Endothelial cell of umbilical vein (primary cell): Measurements from ENCODE around the gene SPRYD3. TPM values are rescaled to one million over a fixed set of nuclear protein-coding genes. Genes with fewer than 3 reads are reported as not detected.

Source experiments
- BruUV-seq: library from RNA; stranded (reverse); fragments of 400-500 nt; replicated peaks from 2 replicates; lab custom pipeline; 2021; lab: Mats Ljungman, UMichigan
- CTCF ChIA-PET: fragments of 300-600, 350-600 bp; sonication (Branson Sonifier 250); formaldehyde crosslinking; loops from one replicate; lab custom pipeline; 2021; ENCODE audit warnings: antibody characterized with exemption, inconsistent platforms; lab: Charles Lee
- POLR2A ChIA-PET: fragments of 300-600, 350-600 bp; sonication (Branson Sonifier 250); formaldehyde crosslinking; loops from one replicate; lab custom pipeline; 2021; ENCODE audit warnings: antibody characterized with exemption, inconsistent platforms; lab: Charles Lee
- DNase-seq: peaks from one replicate; pipeline ENCODE4 v3.0.0-alpha.2; 2011; ENCODE audit warnings: low read depth, low spot score
- FAIRE-seq: peaks from 2 replicates; lab custom pipeline; 2011; peaks lifted over from hg19 to GRCh38; lab: Jason Lieb, UNC
- H2AFZ ChIP-seq: 2 replicates; pipeline ENCODE4 v1.6.0; 2012; ENCODE audit warnings: low read depth, low read length, control low read depth, inconsistent platforms
- H3K27ac ChIP-seq: 2 replicates; pipeline ENCODE4 v1.5.1; 2011; ENCODE audit warnings: low read depth, mild to moderate bottlenecking, control low read depth, low read length, moderate library complexity; ENCODE audit not compliant: insufficient read depth
- H3K27me3 ChIP-seq, 2 experiments: 2 replicates each; pipeline versions ENCODE4 v1.6.0 to v1.6.1; 2011; ENCODE audit warnings: low read length in 2 of 2, mixed read lengths in 1 of 2; ENCODE audit not compliant: control insufficient read depth in 2 of 2, insufficient read depth in 2 of 2
- H3K36me3 ChIP-seq, 2 experiments: 2 replicates in 1 of 2; 3 replicates in 1 of 2; pipeline ENCODE4 v1.5.1; 2011; ENCODE audit warnings: low read length in 2 of 2, mild to moderate bottlenecking in 1 of 2, moderate library complexity in 1 of 2; ENCODE audit not compliant: control insufficient read depth in 2 of 2, insufficient read depth in 2 of 2; ENCODE audit errors: extremely low read depth in 1 of 2
- H3K4me1 ChIP-seq: 3 replicates; pipeline ENCODE4 v1.5.1; 2011; ENCODE audit warnings: mild to moderate bottlenecking, low read length; ENCODE audit not compliant: control insufficient read depth, insufficient read depth; ENCODE audit errors: extremely low read depth
- H3K4me2 ChIP-seq: 2 replicates; pipeline ENCODE4 v1.6.1; 2011; ENCODE audit warnings: low read length, control low read depth, mixed read lengths; ENCODE audit not compliant: insufficient read depth
- H3K4me3 ChIP-seq, 3 experiments: fragments of 200-600 bp in 1 of 3; sonication (generic), shearing (Covaris generic) in 1 of 3; replicated peaks in 1 of 3; 2 replicates each; pipeline ENCODE4 v1.5.1; 2011 to 2016; ENCODE audit warnings: control low read depth in 3 of 3, low read length in 3 of 3, mild to moderate bottlenecking in 2 of 3, inconsistent platforms in 1 of 3, low read depth in 1 of 3, moderate library complexity in 1 of 3; ENCODE audit not compliant: insufficient read depth in 1 of 3
- H3K79me2 ChIP-seq: 2 replicates; pipeline ENCODE4 v1.6.0; 2012; ENCODE audit warnings: low read length, inconsistent platforms; ENCODE audit not compliant: control insufficient read depth, insufficient read depth
- H3K9ac ChIP-seq: replicated peaks from 2 replicates; pipeline ENCODE3; 2011; ENCODE audit warnings: low read length, control low read depth; ENCODE audit not compliant: insufficient read depth; ENCODE audit errors: extremely low read depth
- H3K9me1 ChIP-seq: replicated peaks from 3 replicates; pipeline ENCODE4 v1.6.0; 2011; ENCODE audit warnings: mild to moderate bottlenecking, low read length; ENCODE audit not compliant: control insufficient read depth, insufficient read depth; ENCODE audit errors: extremely low read depth
- H3K9me3 ChIP-seq: replicated peaks from 2 replicates; pipeline ENCODE4 v1.5.1; 2012; ENCODE audit warnings: low read length, inconsistent platforms; ENCODE audit not compliant: control insufficient read depth, insufficient read depth
- H4K20me1 ChIP-seq: replicated peaks from 2 replicates; pipeline ENCODE3; 2011; ENCODE audit warnings: mild to moderate bottlenecking, low read length; ENCODE audit not compliant: control insufficient read depth, insufficient read depth; ENCODE audit errors: extremely low read depth
- CTCF ChIP-seq, 2 donors: IDR thresholded peaks; 1 replicate in 1 of 2; 2 replicates in 1 of 2; pipeline ENCODE4 v1.5.1; 2011; ENCODE audit warnings: low read length in 2 of 2, mild to moderate bottlenecking in 2 of 2, moderate library complexity in 2 of 2, control low read depth in 1 of 2, inconsistent platforms in 1 of 2, low read depth in 1 of 2; ENCODE audit not compliant: insufficient read depth in 1 of 2; ENCODE audit errors: extremely low read depth in 1 of 2
- EZH2 ChIP-seq: IDR thresholded peaks from 2 replicates; pipeline ENCODE4 v1.6.1; 2012; ENCODE audit warnings: borderline replicate concordance, low read depth, mild to moderate bottlenecking, moderate library complexity, low read length, inconsistent platforms; ENCODE audit not compliant: severe bottlenecking
- FOS ChIP-seq: IDR thresholded peaks from 2 replicates; pipeline ENCODE4 v1.6.1; 2011; ENCODE audit warnings: mild to moderate bottlenecking, low read length, moderate library complexity, borderline replicate concordance; ENCODE audit not compliant: insufficient read depth
- JUN ChIP-seq: IDR thresholded peaks from 2 replicates; pipeline ENCODE4 v1.6.1; 2011; ENCODE audit warnings: borderline replicate concordance, low read depth; ENCODE audit not compliant: insufficient read length, insufficient read depth
- POLR2A ChIP-seq: IDR thresholded peaks from 2 replicates; pipeline ENCODE4 v1.6.1; 2012; ENCODE audit warnings: low read depth, mild to moderate bottlenecking, control low read depth, low read length
- dilution Hi-C: fragments of 300-500 bp; cut with MboI; formaldehyde crosslinking; loops from one replicate; pipeline ENCODE4 v1.15.0; 2019; ENCODE audit warnings: low sequenced_read_pairs; ENCODE audit not compliant: extremely low pct_ligation_motif_present
- intact Hi-C: fragments of 100-400 bp; cut with micrococcal nuclease; formaldehyde crosslinking; loops from one replicate; pipeline ENCODE4 v1.10.0; 2022
- polyA plus RNA-seq, 4 experiments: library from polyadenylated mRNA; depleted of rRNA in 3 of 4; stranded (reverse) in 3 of 4; unstranded in 1 of 4; fragments of >200 nt; gene quantifications; 2 replicates each; pipeline versions ENCODE4 v1.2.1 to v1.2.3, GENCODE V29; 2011 to 2012; ENCODE audit warnings: missing spikeins in 1 of 4
- total RNA-seq: library from RNA; stranded (reverse); gene quantifications from 2 replicates; pipeline ENCODE4 v1.2.3, GENCODE V29; 2021

The SPRYD3 gene
- total and polyA plus RNA-seq, 2 donors (not counting 3 experiments of a cell fraction or from before 2014, with no cell fraction given), result 38.6 to 39.2 TPM

GRCh38 chr12:53120685-53121525 is 41.7 kb upstream of the SPRYD3 start:
- DNase-seq (no peak), FAIRE-seq (no peak)
- Histone ChIP-seq H3K4me3 (no peak overlapping the region), H3K9me3 (no peaks in the 10 kb centered on the region), H2AFZ (no peak overlapping the region), H3K27ac (no peak overlapping the region), H3K79me2 (no peaks in the 10 kb centered on the region), H3K9ac (no peak overlapping the region), H4K20me1 (no peaks in the 10 kb centered on the region), H3K9me1 (no peaks in the 10 kb centered on the region), H3K36me3 (no peaks in the 10 kb centered on the region), H3K27me3 (no peaks in the 10 kb centered on the region), H3K4me1 (no peaks in the 10 kb centered on the region), H3K4me2 (no peak overlapping the region)
- BruUV-seq, result no TSS peak
- TF ChIP-seq POLR2A (no peak), JUN (no peak), FOS (no peak), CTCF (IDR thresholded peaks at IDR 0.05; ENCODE audit: extremely low read depth in 1 of 2, insufficient read depth in 1 of 2, low read depth in 1 of 2, low read length in 2 of 2) (no peak), EZH2 (no peak)
- ChIA-PET POLR2A (interaction anchor here (0.6 kb wide), 1 partner anchor 770 kb away, joined by 3 read pairs; no protein-coding TSS in a partner anchor), CTCF (interaction anchor here (0.7 kb wide), 2 partner anchors 10 to 55 kb away, joined by 3 to 4 read pairs; no protein-coding TSS in a partner anchor)
- intact Hi-C loops, result no loop called here
- dilution Hi-C loops, result no loop called here
